ENCODE data around the gene METTL1.

GRCh38 chr12:57795354-57795753 is 23.4 kb upstream of the METTL1 start:
- TF ChIP-seq POLR2A (IDR thresholded peaks at IDR 0.05; ENCODE audit: low read depth, low read length) = no peak
- no peak for TF ChIP-seq POLR2AphosphoS5 (IDR thresholded peaks at IDR 0.05; ENCODE audit: low read depth, low read length)
- TF ChIP-seq TAF1 (IDR thresholded peaks at IDR 0.05; ENCODE audit: low read depth, low read length) = no peak
- TF ChIP-seq PAX5 (IDR thresholded peaks at IDR 0.05; ENCODE audit: insufficient read depth, low read length, severe bottlenecking) = no peak
- TF ChIP-seq SPI1 (IDR thresholded peaks at IDR 0.05; ENCODE audit: low read depth, low read length) = no peak
- TF ChIP-seq POU2F2 (IDR thresholded peaks at IDR 0.05; ENCODE audit: low read depth, low read length) = no peak
